GM20000 (cell line): ENCODE measurements around the gene ELMO1.

Source experiments
- DNase-seq: peaks from one replicate; pipeline ENCODE4 v3.0.0; 2012; ENCODE audit warnings: low spot score
- CTCF ChIP-seq: IDR thresholded peaks from 2 replicates; pipeline ENCODE4 v1.5.1; 2012; ENCODE audit warnings: mild to moderate bottlenecking, control low read depth; ENCODE audit errors: extremely low read depth, missing control alignments

Gene ELMO1

GRCh38 chr7:37310327-37311080, 138.2 kb downstream of the ELMO1 start:
- no peak for TF ChIP-seq CTCF
- DNase-seq: no peak

- TF ChIP-seq CTCF: no peak
These were observed 139.2 kb downstream of the ELMO1 start for GRCh38 chr7:37309493-37309892.

GRCh38 chr7:37304921-37305320, 143.7 kb downstream of the ELMO1 start:
- no peak for DNase-seq
- no peak for TF ChIP-seq CTCF

More at GRCh38 chr7:37309493-37309892, 139.2 kb downstream of the ELMO1 start:
- no peak for DNase-seq

GRCh38 chr7:37297546-37297945, 151.1 kb downstream of the ELMO1 start:
- TF ChIP-seq CTCF: no peak
- no peak for DNase-seq

GRCh38 chr7:37295401-37295800, 153.3 kb downstream of the ELMO1 start:
- DNase-seq: no peak
- TF ChIP-seq CTCF: no peak

- DNase-seq: no peak
- TF ChIP-seq CTCF: no peak
These were observed 157.9 kb downstream of the ELMO1 start for GRCh38 chr7:37290731-37291130.

GRCh38 chr7:37289781-37290180, 158.9 kb downstream of the ELMO1 start:
- no peak for DNase-seq
- TF ChIP-seq CTCF: no peak
